Activated naive CD4-positive, alpha-beta T cell treated with anti-CD3 and anti-CD28 coated beads, Interleukin-2, amount 50 U/mL, for 16 hours (primary cell): ENCODE measurements around the gene POTEJ.
"Not testable (repeated sequence)": the region's sequence is repeated elsewhere in the genome, so short reads cannot be mapped to it uniquely, and the experiment has no call there.

Experiments
- DNase-seq: peaks from one replicate; pipeline ENCODE4 v3.0.0-alpha.2; 2020

Gene POTEJ

DNA sequence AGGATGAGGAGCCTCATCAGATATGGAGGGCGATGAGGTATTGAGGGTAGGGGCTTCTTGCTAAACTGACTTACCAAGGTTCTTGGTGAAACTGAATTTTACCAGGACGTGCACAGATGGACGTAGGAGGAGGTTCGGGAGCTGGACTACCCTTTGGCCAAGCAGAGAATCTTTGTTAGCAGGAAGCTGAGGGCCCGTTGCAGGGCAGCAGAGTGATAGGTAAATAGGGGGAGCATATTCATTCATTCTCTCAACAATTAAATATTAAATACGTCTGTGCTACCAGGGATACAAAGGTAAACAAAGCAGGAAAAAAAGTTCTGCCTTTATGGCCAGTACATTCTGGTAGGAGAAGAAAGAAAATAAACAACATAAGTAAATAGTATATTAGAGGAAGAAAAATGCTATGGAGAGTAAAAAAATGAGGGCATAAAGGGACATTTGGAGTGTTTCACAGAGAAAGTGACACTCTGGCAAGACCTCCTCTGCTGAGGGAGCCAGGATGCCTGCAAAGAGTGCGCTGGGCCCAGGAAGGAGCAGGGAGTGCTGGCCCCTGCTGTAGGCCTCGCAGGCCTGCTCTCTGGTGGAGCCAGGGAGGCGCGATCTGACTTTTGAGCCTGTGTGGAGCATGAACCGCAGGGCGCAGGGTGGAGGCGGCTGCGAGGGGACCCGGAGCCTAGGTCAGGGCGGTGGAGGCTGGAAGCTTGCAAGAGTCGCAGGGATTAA is 2.8 kb upstream of the POTEJ start:
- DNase-seq, result not testable (repeated sequence)

DNA sequence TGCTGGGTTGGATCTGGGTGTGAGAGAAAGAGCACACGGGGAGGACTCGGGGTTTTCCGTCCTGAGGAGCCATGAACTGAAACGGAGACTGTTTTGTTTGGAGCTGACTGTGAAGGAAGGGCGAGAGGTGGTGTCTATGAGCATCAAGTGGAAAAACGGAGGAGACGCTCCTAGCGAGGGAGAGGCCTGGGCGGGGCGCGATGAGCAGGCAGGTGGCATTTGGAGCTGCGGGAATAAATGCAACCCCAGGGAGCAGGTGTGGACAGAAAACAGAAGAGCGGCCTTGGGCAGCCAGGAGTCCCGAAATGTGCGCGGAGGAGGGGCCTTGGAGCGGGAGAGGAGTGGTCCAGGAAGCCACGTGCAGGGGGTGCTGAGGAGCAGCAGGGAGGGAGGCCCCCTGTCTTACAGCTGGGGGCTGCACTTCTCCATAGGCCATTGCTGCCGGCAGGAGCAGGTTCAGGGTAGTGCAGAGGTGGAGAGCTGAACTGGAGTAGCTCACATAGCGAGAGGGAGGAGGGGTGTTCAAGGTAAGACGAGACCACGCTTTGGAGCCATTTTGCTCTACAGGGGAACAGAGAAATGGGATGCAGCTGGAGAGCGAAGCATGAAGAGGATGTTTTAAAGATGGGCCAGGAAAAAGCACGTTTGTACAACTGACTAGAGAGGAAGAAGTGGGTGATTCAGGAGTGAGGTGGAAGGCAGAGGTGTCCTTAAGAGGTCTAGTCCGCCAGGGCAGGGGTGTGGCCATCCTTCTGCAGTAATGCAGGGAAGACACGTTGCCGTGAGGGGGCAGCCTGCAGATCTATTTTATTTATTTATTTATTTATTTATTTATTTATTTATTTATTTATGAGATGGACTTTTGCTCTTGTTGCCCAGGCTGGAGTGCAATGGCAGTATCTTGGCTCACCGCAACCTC is 2.0 kb upstream of the POTEJ start:
- not testable (repeated sequence) for DNase-seq

DNA sequence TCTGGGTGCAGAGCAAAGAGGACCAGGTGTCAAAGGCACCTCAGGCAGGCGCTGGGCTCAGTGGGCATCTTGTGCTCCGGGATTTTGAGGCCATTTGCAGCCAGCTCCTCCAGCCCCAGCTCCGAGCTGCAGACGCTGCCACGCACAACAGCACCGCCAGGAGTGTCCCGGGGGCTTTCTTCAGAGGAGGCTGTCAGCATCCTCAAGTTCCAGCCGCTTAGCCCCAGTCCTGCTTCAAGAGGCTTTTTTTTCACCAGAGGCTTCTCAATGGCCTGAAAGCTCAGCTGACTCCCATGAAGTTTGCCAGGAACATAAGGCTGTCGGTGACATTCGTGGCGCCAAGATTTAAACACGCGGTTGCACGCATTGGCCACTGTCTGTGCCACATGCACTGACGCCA is 754 bp upstream of the POTEJ start:
- DNase-seq, result not testable (repeated sequence)

DNA sequence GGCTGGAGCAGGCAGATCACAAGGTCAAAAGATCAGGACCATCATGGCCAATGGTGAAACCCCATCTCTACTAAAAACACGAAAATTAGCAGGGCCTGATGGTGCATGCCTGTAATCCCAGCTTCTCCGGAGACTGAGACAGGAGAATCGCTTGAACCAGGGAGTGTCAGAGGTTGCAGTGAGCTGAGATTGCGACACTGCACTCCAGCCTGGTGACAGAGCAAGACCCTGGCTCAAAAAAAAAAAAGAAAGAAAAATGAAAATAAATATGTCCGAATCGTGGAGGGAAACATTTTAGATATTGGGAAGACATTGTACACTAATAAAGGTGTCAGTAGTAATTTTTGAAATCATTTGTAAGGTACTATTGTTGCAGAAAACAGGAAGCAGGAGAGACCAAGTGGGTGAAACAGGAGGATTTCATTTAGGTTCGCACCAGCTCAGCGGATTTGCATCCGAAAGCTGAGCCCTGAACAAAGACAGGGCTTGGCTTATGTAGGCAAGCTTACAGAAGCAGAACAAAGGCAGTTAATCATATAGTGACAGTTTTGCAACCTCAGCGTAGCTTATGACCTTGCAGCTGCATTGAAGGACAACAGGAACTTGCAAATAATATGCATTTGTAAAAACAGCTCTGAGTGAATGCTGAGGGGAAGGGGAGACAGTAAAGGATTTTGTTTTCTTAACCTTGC is 17.7 kb downstream of the POTEJ start:
- DNase-seq, result not testable (repeated sequence)

DNA sequence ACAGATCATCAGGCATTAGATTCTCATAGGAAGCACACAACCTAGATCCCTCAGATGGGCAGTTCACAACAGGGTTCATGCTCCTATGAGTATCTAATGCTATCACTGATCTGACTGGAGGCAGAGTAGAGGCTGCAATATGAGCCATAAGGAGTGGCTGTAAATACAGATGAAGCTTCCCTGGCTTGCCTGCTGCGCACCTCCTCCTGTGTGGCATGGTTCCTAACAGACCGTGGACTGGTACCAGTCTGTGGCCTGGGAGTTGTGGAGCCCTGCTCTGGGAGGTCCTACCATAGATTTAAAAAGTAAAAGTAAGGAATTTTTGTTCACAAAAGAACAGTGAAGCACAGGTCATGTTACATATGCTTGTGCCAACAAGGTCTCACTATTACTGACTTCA is 27.7 kb downstream of the POTEJ start:
- DNase-seq, result not testable (repeated sequence)

DNA sequence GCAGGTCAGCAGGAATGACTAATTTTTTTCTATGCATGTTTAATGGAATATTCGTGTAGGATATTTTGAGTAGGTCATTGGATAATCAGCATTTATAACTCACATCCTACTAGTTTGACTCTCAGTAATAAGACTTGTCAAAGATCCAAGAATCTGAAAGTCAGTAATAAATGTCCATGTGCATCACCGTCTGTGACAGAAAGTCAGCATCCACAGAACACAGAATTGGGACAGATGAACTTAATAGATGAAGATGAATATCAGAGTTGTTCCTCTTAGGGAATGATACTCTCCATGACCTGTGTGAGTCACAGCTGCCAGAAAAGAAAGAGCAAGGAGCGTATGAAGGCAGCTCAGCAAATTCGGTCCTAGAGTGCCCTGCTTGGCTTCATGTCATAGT is 30.4 kb downstream of the POTEJ start:
- not testable (repeated sequence) for DNase-seq

DNA sequence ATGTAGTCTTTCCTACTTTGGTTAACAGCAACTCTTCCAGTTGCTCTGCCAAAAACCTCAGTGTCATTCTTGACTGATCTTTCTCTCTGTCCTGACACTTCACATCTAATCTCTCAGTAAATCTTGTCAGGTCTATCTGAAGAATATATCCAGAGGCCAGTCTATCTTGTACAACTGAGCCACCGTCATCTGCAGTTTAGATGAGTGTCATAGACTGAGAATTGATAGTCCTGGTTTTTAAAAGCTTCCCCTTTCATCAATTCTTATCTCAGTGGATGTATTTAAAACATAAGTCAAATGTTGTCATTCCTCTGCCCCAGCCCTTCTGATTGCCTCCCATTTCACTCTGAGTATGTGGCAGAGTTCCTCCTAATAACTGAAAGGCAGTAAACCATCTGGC is 38.0 kb downstream of the POTEJ start:
- not testable (repeated sequence) for DNase-seq

DNA sequence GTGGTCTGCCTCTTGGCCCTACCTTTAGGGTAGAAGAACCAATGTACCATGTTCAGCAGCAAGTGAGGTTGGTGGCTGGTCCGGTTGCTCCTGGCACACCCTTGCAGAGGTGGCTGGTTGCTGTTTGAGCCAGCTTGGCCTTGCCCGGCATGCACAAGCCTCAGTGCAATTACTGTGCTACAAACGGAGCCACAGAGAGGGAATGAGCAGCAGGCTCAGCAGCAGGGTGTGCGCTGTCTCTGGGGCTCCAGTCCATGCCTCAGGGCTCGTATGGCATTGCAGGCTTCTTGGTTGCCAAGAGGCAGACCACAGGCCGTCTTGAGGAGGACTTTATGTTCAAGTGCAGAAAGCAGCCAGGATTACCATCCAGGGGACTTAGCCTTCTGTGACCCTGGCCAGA is 53.3 kb downstream of the POTEJ start:
- not testable (repeated sequence) for DNase-seq

DNA sequence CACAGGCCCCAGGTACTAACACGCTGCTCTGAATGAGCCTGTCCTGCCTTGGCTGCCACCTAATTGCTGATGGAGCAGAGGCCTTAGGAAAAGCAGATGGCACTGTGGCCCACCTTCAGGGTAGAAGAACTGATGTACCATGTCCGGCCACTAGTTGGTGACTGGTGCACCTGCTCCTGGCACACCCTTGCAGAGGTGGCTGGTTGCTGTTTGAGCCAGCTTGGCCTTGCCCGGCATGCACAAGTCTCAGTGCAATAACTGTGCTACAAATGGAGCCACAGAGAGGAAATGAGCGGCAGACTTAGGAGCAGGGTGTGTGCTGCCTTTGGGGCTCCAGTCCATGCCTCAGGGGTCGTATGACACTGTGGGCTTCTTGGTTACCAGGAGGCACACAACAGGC is 54.4 kb downstream of the POTEJ start:
- DNase-seq, result not testable (repeated sequence)

DNA sequence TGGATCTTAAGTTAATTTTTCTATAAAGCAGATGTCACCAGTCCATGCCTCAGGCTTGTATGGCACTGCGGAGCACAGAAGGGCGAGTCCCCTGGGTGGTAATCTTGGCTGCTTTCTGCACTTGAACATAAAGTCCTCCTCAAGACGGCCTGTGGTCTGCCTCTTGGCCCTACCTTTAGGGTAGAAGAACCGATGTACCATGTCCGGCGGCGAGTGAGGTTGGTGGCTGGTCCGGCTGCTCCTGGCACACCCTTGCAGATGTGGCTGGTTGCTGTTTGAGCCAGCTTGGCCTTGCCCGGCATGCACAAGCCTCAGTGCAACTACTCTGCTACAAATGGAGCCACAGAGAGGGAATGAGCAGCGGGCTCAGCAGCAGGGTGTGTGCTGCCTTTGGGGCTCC is 56.3 kb downstream of the POTEJ start:
- DNase-seq, result not testable (repeated sequence)

DNA sequence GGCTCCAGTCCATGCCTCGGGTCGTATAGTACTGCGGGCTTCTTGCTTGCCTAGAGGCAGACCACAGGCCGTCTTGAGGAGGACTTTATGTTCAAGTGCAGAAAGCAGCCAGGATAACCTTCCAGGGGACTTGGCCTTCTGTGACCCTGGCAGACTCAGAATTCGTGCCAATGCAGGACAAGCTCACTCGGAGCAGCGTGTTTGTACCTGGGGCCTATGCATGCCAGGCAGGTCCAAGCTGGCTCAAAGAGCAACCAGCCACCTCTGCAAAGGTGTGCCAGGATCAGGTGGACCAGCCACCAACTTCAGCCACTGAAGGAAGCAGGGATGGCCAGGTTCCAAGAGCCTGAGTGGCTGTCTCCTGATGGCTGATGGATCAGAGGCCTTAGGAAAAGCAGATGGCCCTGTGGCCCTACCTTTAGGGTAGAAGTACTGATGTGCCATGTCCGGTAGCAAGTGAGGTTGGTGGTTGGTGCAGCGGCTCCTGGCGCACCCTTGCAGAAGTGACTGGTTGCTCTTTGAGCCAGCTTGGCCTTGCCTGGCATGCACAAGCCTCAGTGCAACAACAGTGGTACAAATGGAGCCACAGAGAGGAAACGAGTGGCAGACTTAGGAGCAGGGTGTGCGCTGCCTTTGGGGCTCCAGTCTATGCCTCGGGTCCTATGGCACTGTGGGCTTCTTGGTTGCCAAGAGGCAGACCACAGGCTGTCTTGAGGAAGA is 58.9 kb downstream of the POTEJ start:
- DNase-seq, result not testable (repeated sequence)

DNA sequence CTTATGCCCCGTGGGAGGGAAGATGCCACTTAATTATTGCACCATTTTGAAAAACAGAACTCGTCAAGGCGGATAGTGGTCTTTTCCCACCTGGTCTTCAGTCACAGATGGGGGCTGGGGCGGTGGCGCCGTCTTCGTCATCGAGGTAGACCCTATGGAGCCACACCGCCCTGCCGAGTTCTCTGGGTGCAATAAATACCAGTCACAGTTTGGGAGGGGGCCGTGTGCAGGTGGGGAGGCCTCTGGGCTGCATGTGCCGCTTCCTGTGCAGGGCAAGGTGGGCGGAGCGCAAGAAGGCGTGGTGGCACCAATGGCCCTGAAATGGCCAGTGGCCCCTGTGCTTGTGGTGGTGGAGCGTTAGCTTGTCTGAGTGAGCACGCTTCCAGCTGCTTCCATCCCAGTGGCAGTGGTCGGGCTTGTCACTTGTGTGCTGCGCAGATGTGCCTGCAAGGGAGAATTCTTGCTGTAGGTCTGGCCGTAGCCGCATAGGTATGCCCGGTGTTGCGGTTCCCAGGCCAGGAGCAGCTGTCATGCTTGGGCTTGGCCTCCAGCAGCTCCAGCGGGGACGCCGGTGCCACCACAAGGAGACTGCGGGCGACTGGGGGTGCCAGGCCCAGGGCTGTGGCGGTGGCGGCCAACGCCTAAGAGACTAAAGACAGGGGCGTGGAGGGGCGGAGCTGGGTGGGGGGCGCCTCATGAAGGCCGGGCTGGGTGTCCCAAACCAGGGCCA is 81.0 kb downstream of the POTEJ start:
- DNase-seq, result not testable (repeated sequence)

DNA sequence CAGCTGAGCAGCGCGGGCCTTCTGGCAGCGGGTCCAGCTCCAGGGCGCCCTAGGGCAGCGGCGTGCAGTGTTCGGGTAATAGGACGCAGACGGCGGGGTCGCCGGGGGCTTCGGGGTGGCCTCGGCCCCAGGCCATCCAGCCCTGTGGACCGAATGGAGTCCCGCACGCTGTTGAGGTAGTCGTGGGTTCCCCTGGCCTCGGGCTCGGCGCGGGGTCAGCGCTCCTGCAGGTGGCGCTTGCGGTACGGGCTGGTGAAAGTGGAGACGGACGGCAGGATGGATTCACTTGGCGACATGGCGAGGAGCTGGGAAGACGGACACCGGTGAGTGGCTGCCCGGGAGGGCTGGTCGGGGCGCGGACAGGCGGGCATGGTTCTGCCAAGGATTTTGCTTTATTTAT is 82.2 kb downstream of the POTEJ start:
- DNase-seq, result not testable (repeated sequence)

DNA sequence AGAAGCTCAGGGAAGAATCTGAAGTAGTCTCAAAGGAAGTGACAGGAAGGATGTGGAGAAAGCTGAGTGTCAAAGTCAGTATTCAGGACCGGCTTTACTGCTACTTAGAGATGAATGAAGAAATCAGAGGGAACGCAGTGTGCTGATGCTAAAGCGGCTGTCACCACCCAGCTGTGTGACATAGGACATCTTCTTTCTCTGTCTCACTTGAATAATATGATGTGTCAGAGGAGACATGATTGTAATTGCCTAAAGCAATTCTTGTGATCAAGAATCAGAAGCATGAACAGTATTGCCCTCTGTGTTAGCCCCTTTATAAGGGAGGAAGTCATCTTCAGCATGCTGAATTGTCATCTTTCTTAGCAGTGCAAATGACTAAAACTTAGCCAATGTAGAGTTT is 92.0 kb downstream of the POTEJ start:
- not testable (repeated sequence) for DNase-seq
